Adipocyte (in vitro differentiated cells): Measurements from ENCODE around the gene CDC42BPA.
"Not testable (repeated sequence)": the region's sequence is repeated elsewhere in the genome, so short reads cannot be mapped to it uniquely, and the experiment has no call there.

Source experiments
- DNase-seq: peaks from one replicate; pipeline ENCODE4 v3.0.0-alpha.2; 2015; ENCODE audit warnings: low read depth
- H3K27me3 ChIP-seq: replicated peaks from 2 replicates; pipeline ENCODE4 v1.7.0; 2013; ENCODE audit warnings: mild to moderate bottlenecking, low read length, moderate library complexity; ENCODE audit not compliant: control insufficient read depth, insufficient read depth
- H3K36me3 ChIP-seq: 2 replicates; pipeline ENCODE4 v1.7.0; 2013; ENCODE audit warnings: low read length, mild to moderate bottlenecking, moderate library complexity; ENCODE audit not compliant: control insufficient read depth, insufficient read depth, severe bottlenecking
- H3K4me1 ChIP-seq: 2 replicates; pipeline ENCODE4 v1.7.0; 2013; ENCODE audit warnings: mild to moderate bottlenecking, low read length, moderate library complexity; ENCODE audit not compliant: control insufficient read depth, insufficient read depth
- H3K4me3 ChIP-seq: 2 replicates; pipeline ENCODE4 v1.7.0; 2013; ENCODE audit warnings: mild to moderate bottlenecking, low read length, moderate library complexity
- H3K9ac ChIP-seq: 2 replicates; pipeline ENCODE4 v1.7.0; 2013; ENCODE audit warnings: mild to moderate bottlenecking, low read length, moderate library complexity
- H3K9me3 ChIP-seq: 2 replicates; pipeline ENCODE4 v1.7.0; 2013; ENCODE audit warnings: mild to moderate bottlenecking, low read length, moderate library complexity; ENCODE audit not compliant: control insufficient read depth

CDC42BPA gene

GRCh38 chr1:227355542-227356245 is 37.4 kb upstream of the CDC42BPA start:
- Histone ChIP-seq H3K36me3 (no peaks in the 10 kb centered on the region), H3K27me3 (no peaks in the 10 kb centered on the region), H3K9ac (no peak overlapping the region), H3K9me3 (no peaks in the 10 kb centered on the region), H3K4me3 (no peak overlapping the region), H3K4me1 (peaks cover 28% of the 10 kb centered on the region)
- no peak for DNase-seq

GRCh38 chr1:227353186-227353585 is 34.9 kb upstream of the CDC42BPA start:
- no peak for DNase-seq
- H3K36me3 ChIP-seq: no peaks in the 10 kb centered on the region
- no peaks in the 10 kb centered on the region for H3K27me3 ChIP-seq
- H3K9me3 ChIP-seq: no peaks in the 10 kb centered on the region
- no peak overlapping the region for H3K4me3 ChIP-seq
- H3K9ac ChIP-seq: no peak overlapping the region
- peaks cover 28% of the 10 kb centered on the region for H3K4me1 ChIP-seq

- not testable (repeated sequence) for H3K27me3 ChIP-seq, H3K4me3 ChIP-seq, DNase-seq, H3K9me3 ChIP-seq, H3K36me3 ChIP-seq
- Histone ChIP-seq H3K4me1 (peaks cover 20% of the 10 kb centered on the region), H3K9ac (peak overlapping the region; percentile 22)
Measured at GRCh38 chr1:227352164-227352563, 33.9 kb upstream of the CDC42BPA start.

- Histone ChIP-seq H3K9me3 (no peaks in the 10 kb centered on the region), H3K4me1 (peaks cover 13% of the 10 kb centered on the region), H3K36me3 (no peaks in the 10 kb centered on the region), H3K9ac (peak overlapping the region; percentile 22), H3K27me3 (no peaks in the 10 kb centered on the region), H3K4me3 (no peak overlapping the region)
- peak; percentile 36 for DNase-seq
Measured at GRCh38 chr1:227351443-227351842, 33.2 kb upstream of the CDC42BPA start.

GRCh38 chr1:227349967-227350366 is 31.7 kb upstream of the CDC42BPA start:
- H3K9me3 ChIP-seq: no peaks in the 10 kb centered on the region
- DNase-seq: no peak
- H3K36me3 ChIP-seq: no peaks in the 10 kb centered on the region
- H3K9ac ChIP-seq: no peak overlapping the region
- H3K4me3 ChIP-seq: no peak overlapping the region
- peaks cover 11% of the 10 kb centered on the region for H3K4me1 ChIP-seq
- H3K27me3 ChIP-seq: no peaks in the 10 kb centered on the region

- Histone ChIP-seq H3K36me3 (no peaks in the 10 kb centered on the region), H3K4me3 (peak overlapping the region; percentile 48), H3K27me3 (no peaks in the 10 kb centered on the region), H3K9me3 (no peaks in the 10 kb centered on the region), H3K4me1 (peaks cover 16% of the 10 kb centered on the region), H3K9ac (peak overlapping the region; percentile 71)
- DNase-seq: peak; percentile 90
Measured at GRCh38 chr1:227343727-227344551, 25.6 kb upstream of the CDC42BPA start.

GRCh38 chr1:227343206-227343605 is 24.9 kb upstream of the CDC42BPA start:
- H3K9ac ChIP-seq: peak overlapping the region; percentile 47
- no peaks in the 10 kb centered on the region for H3K27me3 ChIP-seq
- H3K4me3 ChIP-seq: peak overlapping the region; percentile 48
- peaks cover 16% of the 10 kb centered on the region for H3K4me1 ChIP-seq
- no peaks in the 10 kb centered on the region for H3K9me3 ChIP-seq
- H3K36me3 ChIP-seq: no peaks in the 10 kb centered on the region
- peak; percentile 79 for DNase-seq

GRCh38 chr1:227342075-227342829 is 24.0 kb upstream of the CDC42BPA start:
- Histone ChIP-seq H3K4me3 (no peak overlapping the region), H3K9me3 (no peaks in the 10 kb centered on the region), H3K27me3 (no peaks in the 10 kb centered on the region), H3K36me3 (no peaks in the 10 kb centered on the region), H3K9ac (no peak overlapping the region), H3K4me1 (peaks cover 16% of the 10 kb centered on the region)
- DNase-seq: no peak

- not testable (repeated sequence) for H3K4me1 ChIP-seq, H3K9ac ChIP-seq, H3K36me3 ChIP-seq, DNase-seq, H3K9me3 ChIP-seq, H3K27me3 ChIP-seq, H3K4me3 ChIP-seq
Measured at GRCh38 chr1:227336136-227336535, 17.8 kb upstream of the CDC42BPA start.

- Histone ChIP-seq H3K36me3 (no peaks in the 10 kb centered on the region), H3K4me3 (no peak overlapping the region), H3K4me1 (no peaks in the 10 kb centered on the region), H3K27me3 (no peaks in the 10 kb centered on the region), H3K9ac (no peak overlapping the region), H3K9me3 (peaks cover 9% of the 10 kb centered on the region)
- no peak for DNase-seq
Measured at GRCh38 chr1:227335242-227336020, 17.1 kb upstream of the CDC42BPA start.
